K562 treated with DMSO at 1 percent for 48 hours (cell line): ENCODE data around the gene SMIM15. TPM values are rescaled to one million over a fixed set of nuclear protein-coding genes. Genes with fewer than 3 reads are reported as not detected.

Source experiments
- total RNA-seq: library from RNA; unstranded; fragments of 300-600 nt; gene quantifications from 2 replicates; pipeline ENCODE4 v1.2.3, GENCODE V29; 2022; ENCODE audit warnings: low replicate concordance; ENCODE audit errors: extremely low read depth

SMIM15 gene
- not detected in 2 replicates for total RNA-seq

DNA sequence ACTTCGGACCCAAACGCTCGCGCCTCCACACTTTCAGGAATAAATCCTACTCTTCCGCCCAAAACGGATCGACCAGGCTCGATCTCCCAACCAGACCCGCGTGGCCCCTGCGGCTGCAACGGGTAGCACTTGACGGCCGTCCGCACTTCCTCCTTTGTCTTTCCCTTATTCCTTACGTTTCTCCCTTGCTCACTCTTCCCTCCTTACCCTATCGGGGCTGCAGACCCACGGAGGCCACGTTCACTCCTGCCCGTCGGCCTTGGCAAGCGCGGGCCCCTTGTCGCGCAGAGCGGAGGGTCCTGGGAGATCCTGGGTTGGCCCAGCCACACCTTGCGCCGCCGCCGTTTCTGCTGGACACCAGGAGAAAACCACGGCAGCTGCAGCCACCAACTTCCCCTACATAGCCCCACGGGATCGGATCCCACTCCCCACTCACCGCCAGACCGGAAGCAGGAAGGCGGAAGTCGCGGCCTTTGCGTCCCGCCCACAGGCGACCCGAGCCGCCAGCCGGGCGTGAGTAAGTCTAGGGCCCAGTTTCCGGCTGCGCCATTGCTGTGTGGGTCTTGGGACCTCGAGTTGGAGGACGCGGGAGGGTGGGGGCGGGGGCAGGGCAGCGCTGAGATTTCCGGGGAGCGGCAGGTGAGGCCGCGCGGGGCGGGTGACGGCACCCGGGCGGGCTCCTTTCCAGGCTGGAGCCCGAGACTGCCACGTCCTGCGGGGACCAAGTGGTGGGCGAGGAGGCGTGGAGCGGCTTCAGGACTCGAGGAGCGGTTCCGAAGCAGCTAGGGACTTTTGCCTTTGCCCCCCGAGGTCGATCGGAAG, at the start of gene SMIM15:
SMIM15 (minus strand) TSS at position 459 of the 822 bp plus-strand sequence. CDS start 2,297 bp downstream, outside the sequence.

Other genes with a start within 250 kb of the SMIM15 start
- not detected in 2 replicates for gene ERCC8, start 217.4 kb downstream of the SMIM15 start, total RNA-seq
- not detected in 2 replicates for gene NDUFAF2, start 217.3 kb downstream of the SMIM15 start, total RNA-seq
- gene ZSWIM6, start 169.8 kb upstream of the SMIM15 start, total RNA-seq: not detected in 2 replicates